ENCODE measurements around the gene LCE2C.
A peak's percentile ranks its signal among the peaks of the same experiment; 100 is the strongest.
"Not testable (repeated sequence)": the region's sequence is repeated elsewhere in the genome, so short reads cannot be mapped to it uniquely, and the experiment has no call there.

LCE2C gene

GRCh38 chr1:152674983-152675382 is at the start of gene LCE2C:
LCE2C (plus strand) TSS chr1:152675279; CDS start chr1:152676016, 737 bp downstream.
- not testable (repeated sequence) for DNase-seq (ENCODE audit: low spot score)

- DNase-seq (ENCODE audit: low spot score) = no peak
Measured at GRCh38 chr1:152626744-152627143, 48.3 kb upstream of the LCE2C start.

- DNase-seq (ENCODE audit: low spot score) = no peak
Measured at GRCh38 chr1:152630596-152630995, 44.5 kb upstream of the LCE2C start.

GRCh38 chr1:152640351-152640750 is 34.7 kb upstream of the LCE2C start:
- DNase-seq (ENCODE audit: low spot score) = no peak

- DNase-seq (ENCODE audit: low spot score) = no peak
Measured at GRCh38 chr1:152643945-152644344, 31.1 kb upstream of the LCE2C start.

- DNase-seq (ENCODE audit: low spot score) = no peak
Measured at GRCh38 chr1:152645146-152645545, 29.9 kb upstream of the LCE2C start.

- DNase-seq (ENCODE audit: low spot score) = no peak
Measured at GRCh38 chr1:152646656-152647055, 28.4 kb upstream of the LCE2C start.

GRCh38 chr1:152654110-152654509 is 21.0 kb upstream of the LCE2C start:
- DNase-seq (ENCODE audit: low spot score) = peak; percentile 46

GRCh38 chr1:152656459-152656858 is 18.6 kb upstream of the LCE2C start:
- no peak for DNase-seq (ENCODE audit: low spot score)

GRCh38 chr1:152657677-152658076 is 17.4 kb upstream of the LCE2C start:
- DNase-seq (ENCODE audit: low spot score) = no peak

- no peak for DNase-seq (ENCODE audit: low spot score)
Measured at GRCh38 chr1:152658649-152659048, 16.4 kb upstream of the LCE2C start.

GRCh38 chr1:152663098-152663497 is 12.0 kb upstream of the LCE2C start, which contains the start of gene LCE2D:
LCE2D (plus strand) TSS chr1:152663380; CDS start chr1:152664106, 726 bp downstream.
- no peak for DNase-seq (ENCODE audit: low spot score)

GRCh38 chr1:152666171-152666570 is 8.9 kb upstream of the LCE2C start:
- DNase-seq (ENCODE audit: low spot score) = not testable (repeated sequence)

GRCh38 chr1:152667648-152668047 is 7.4 kb upstream of the LCE2C start:
- DNase-seq (ENCODE audit: low spot score) = no peak

GRCh38 chr1:152673016-152673415 is 2.1 kb upstream of the LCE2C start:
- DNase-seq (ENCODE audit: low spot score) = no peak

- no peak for DNase-seq (ENCODE audit: low spot score)
Measured at GRCh38 chr1:152679459-152679858, 4.4 kb downstream of the LCE2C start.

- DNase-seq (ENCODE audit: low spot score) = no peak
Measured at GRCh38 chr1:152681616-152682015, 6.5 kb downstream of the LCE2C start.

GRCh38 chr1:152683846-152684245 is 8.8 kb downstream of the LCE2C start:
- DNase-seq (ENCODE audit: low spot score) = no peak

- DNase-seq (ENCODE audit: low spot score) = not testable (repeated sequence)
Measured at GRCh38 chr1:152685823-152686222, 10.7 kb downstream of the LCE2C start, which contains the start of gene LCE2B. LCE2B (plus strand) TSS chr1:152686123; CDS start chr1:152686844, 721 bp downstream.

- no peak for DNase-seq (ENCODE audit: low spot score)
Measured at GRCh38 chr1:152697701-152698600, 22.9 kb downstream of the LCE2C start, which contains the start of gene LCE2A. LCE2A (plus strand) TSS chr1:152698345; CDS start chr1:152698902, 557 bp downstream.

- no peak for DNase-seq (ENCODE audit: low spot score)
Measured at GRCh38 chr1:152699746-152700145, 24.7 kb downstream of the LCE2C start.

- DNase-seq (ENCODE audit: low spot score) = no peak
Measured at GRCh38 chr1:152707860-152708259, 32.8 kb downstream of the LCE2C start, which contains the start of gene LCE4A. LCE4A (plus strand) TSS chr1:152708160; CDS start chr1:152709076, 916 bp downstream.

- DNase-seq (ENCODE audit: low spot score) = no peak
Measured at GRCh38 chr1:152718238-152718637, 43.2 kb downstream of the LCE2C start.
